ENCODE results near the gene MYOZ2.

GRCh38 chr4:119184128-119184527 lies 48.5 kb downstream of the MYOZ2 start:
- TF ChIP-seq EZH2 (IDR thresholded peaks at IDR 0.05; ENCODE audit: borderline replicate concordance, low read depth, low read length, severe bottlenecking) (no peak), CTCF (IDR thresholded peaks at IDR 0.05; ENCODE audit: borderline replicate concordance, extremely low read depth, low read length, poor library complexity, severe bottlenecking) (no peak)

Measured in DND-41 (cell line).